Motor neuron (in vitro differentiated cells): Measurements from ENCODE around the gene PIK3CG. TPM values are rescaled to one million over a fixed set of nuclear protein-coding genes. Genes with fewer than 3 reads are reported as not detected.
"Not testable (repeated sequence)": the region's sequence is repeated elsewhere in the genome, so short reads cannot be mapped to it uniquely, and the experiment has no call there.

ENCODE experiments used
- ATAC-seq, 8 experiments: fragments of 200-7000 bp; cut with Tn5 transposase; replicated peaks in 6 of 8; 2 replicates each; pipeline ENCODE4 v1.8.0; 2021; ENCODE audit warnings: mild to moderate bottlenecking in 8 of 8, moderate library complexity in 8 of 8
- H3K27ac ChIP-seq, 2 donors: fragments of 250-450 bp; sonication (Bioruptor Pico); 2 replicates each; pipeline ENCODE4 v1.9.0; 2021; ENCODE audit warnings: antibody characterized with exemption in 2 of 2, mild to moderate bottlenecking in 2 of 2, moderate library complexity in 1 of 2
- H3K4me1 ChIP-seq, 2 donors: fragments of 250-450 bp; sonication (Bioruptor Pico); replicated peaks in 1 of 2; 2 replicates each; pipeline ENCODE4 v1.6.1; 2021; ENCODE audit warnings: antibody characterized with exemption in 2 of 2, mild to moderate bottlenecking in 2 of 2, moderate library complexity in 1 of 2
- H3K4me3 ChIP-seq, 5 donors: fragments of 250-450 bp; sonication (Bioruptor Pico); 2 replicates each; pipeline ENCODE4 v1.9.0; 2021; ENCODE audit warnings: antibody characterized with exemption in 5 of 5, mild to moderate bottlenecking in 5 of 5, moderate library complexity in 4 of 5
- WGBS, 10 experiments: fragments of 450-650 bp; shearing (Covaris generic); methylation state at CpG; one replicate each; pipeline ENCODE4 v1.0.0; 2022; 5-methylcytosine and 5-hydroxymethylcytosine counted together
- in situ Hi-C, 9 experiments: fragments of 400-800 bp; cut with MboI; loops; one replicate each; pipeline ENCODE4 v1.15.0; 2021; ENCODE audit warnings: low sequenced_read_pairs in 9 of 9, low pct_unique_long_range_greater_than_20kb in 2 of 9; ENCODE audit not compliant: unreplicated experiment in 9 of 9
- total RNA-seq, 8 experiments: library from RNA; unstranded; fragments of 300-600 nt; gene quantifications; 2 replicates each; pipeline versions ENCODE4 v1.2.3 to v1.2.4, GENCODE V29; 2022

The PIK3CG gene
- total RNA-seq, 8 experiments from 2014 or later, result 0.14 to 38.7 (median 1.5) TPM; not detected in 4

DNA sequence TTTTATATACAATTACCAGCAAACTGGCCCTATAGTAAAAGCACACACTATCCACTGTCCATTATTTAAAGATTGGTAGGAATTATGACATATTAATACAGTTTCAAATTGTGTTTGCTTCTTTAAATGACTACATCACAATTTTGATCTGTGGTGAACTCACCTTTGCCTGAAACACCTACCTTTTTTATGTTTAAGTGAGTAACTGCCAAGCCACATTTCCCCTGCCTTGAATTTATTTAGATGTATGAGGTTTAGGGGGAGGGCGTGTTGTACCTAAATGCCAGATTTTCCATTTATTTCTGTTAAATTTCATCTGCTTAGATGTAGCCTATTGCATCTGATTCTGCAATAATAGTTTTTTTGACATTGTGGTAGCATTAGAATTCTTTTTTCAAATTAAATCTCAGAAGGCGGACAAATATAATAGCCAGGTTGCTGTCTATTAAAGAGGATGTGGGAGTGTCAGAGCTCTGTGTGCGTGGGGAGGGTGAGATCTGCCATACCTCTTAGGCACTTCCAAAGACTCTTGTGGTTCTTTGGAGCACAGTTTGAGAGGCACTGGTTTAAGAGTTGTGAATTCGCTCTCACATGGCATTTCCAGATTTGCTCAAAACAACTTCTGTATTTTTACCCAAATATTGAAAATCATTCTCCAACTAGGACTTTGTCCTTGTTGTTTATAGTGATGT, 13.8 kb downstream of the PIK3CG start:
- WGBS, 10 experiments, result 74 to 100% (median 93%) methylated on average over 1 to 4 of the region's 4 CpGs; no CpG with 5 or more reads in 2 of the 10 experiments
- ATAC-seq, result no peak
- in situ Hi-C loops, result no loop called here
- no peaks in the 10 kb centered on the region for H3K4me1 ChIP-seq
- H3K4me3 ChIP-seq, result no peak overlapping the region
- H3K27ac ChIP-seq, result no peak overlapping the region

DNA sequence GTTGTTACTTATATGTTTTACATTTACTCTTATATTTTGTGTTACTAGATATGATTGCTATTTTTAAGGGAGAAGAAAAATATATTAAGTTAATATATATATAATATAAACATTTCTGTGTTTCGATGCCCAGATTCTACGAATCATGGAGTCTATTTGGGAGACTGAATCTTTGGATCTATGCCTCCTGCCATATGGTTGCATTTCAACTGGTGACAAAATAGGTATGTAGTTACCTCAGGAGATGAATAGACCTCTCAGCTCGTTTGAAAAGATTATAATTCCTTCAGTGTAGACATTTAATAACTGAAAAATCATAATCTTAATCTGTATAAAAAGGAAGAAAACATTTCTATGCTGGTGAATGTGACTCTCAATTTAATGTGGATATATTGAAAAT, 16.9 kb downstream of the PIK3CG start:
- no peaks in the 10 kb centered on the region for H3K4me1 ChIP-seq
- H3K27ac ChIP-seq, result no peak overlapping the region
- no peak for ATAC-seq
- WGBS, 10 experiments, result 16 to 90% (median 61%) methylated on average over 2 to 3 of the region's 3 CpGs; no CpG with 5 or more reads in 2 of the 10 experiments
- in situ Hi-C loops, result no loop called here
- H3K4me3 ChIP-seq, result no peak overlapping the region

DNA sequence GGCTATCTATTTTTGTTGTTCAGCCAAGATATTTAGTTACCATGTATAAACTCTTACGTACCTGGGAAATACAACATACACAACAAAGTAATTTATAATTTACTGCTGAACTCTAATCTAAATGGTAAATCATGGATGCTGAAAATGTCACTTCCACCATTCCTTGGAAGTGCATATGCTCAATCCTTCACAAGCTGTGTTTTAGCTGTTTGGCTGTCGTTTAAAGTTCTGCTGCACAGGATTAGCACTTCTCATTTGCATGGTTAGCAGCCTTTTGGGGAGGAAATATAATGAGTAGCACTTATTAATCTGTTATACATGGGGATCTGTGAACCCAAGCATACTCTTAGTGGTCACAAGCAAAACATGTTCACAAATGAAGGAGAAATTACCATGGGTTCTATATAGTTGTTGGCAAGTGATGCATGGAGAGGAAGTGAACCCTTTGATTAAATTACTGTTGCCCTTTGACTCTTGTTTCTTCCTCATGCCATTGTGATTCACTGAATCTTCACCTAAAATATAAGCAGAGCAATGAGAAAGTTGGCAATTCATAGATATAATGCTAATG, 18.5 kb downstream of the PIK3CG start:
- no peaks in the 10 kb centered on the region for H3K4me1 ChIP-seq
- no peak overlapping the region for H3K4me3 ChIP-seq
- no peak overlapping the region for H3K27ac ChIP-seq
- 38 to 92% (median 73%) methylated on average over 1 to 2 of the region's 2 CpGs; no CpG with 5 or more reads in 3 of the 10 experiments for WGBS, 10 experiments
- in situ Hi-C loops, result no loop called here
- peak in 1 of 8 experiments; percentile 41 for ATAC-seq

DNA sequence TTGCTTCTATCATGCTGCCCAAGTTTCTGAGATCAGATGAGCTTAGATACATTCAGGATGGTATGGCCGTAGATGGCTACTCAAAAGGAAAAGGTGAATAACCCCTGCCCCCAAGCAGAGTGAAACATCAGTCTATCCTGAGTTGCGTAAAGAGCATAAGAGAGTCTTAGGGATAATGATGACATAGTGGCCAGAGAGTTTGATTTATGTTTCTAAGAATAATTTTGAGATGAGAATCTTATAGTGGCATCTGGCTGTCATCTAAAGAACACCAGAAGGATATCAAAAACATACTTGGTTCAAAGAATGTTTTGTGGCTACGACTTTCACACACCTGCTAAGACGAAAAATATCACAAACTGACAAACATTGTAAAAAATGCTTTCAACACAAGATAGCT, 20.6 kb downstream of the PIK3CG start:
- H3K4me1 ChIP-seq, result no peaks in the 10 kb centered on the region
- in situ Hi-C loops, result no loop called here
- ATAC-seq, result no peak
- no peak overlapping the region for H3K4me3 ChIP-seq
- no peak overlapping the region for H3K27ac ChIP-seq
- WGBS, 10 experiments, result 41 to 100% (median 83%) methylated on average over 1 to 4 of the region's 4 CpGs

DNA sequence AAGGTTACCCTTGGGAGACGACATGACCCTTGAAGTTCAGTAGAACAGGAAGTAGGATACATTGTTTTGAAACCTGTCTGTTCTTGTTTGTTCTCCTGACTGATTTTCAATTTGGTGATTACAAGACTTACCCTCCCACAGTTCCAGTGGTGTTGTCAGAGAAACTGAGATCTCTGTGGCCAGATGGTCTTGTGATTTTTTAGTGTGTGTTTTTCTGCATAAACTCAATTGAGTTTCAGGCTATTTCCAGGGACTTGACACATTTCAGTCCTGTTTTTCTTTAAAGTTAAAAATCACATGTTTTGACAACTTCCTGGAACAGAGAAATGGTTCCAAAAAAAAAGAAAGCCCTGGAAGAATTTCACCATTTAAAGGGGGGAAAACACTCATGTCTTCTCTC, 22.3 kb downstream of the PIK3CG start:
- no peak overlapping the region for H3K27ac ChIP-seq
- no peak for ATAC-seq
- no peak overlapping the region for H3K4me3 ChIP-seq
- 0 to 89% (median 58%) methylated on average over 1 of the region's 1 CpG; no CpG with 5 or more reads in 4 of the 10 experiments for WGBS, 10 experiments
- in situ Hi-C loops, result no loop called here
- no peaks in the 10 kb centered on the region for H3K4me1 ChIP-seq

DNA sequence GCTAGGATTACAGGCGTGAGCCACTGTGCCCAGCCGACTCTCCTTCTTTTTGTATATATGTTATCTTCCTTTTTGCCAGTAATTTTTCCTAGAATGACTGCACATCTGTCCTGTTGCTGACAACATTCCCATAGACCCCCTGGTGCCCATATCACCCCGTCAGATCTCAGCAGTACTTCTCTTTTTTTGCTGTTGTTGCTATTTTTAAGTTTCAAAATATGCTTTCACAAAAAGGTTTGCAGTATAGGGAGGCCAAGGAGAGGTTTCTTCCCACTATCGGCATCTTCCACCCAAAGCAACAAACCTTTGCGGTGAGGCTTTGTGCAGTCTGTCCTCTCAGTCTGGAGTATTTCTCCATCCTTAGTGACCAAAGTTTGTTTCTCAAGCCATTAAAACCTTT, 23.1 kb downstream of the PIK3CG start:
- H3K27ac ChIP-seq, result no peak overlapping the region
- H3K4me3 ChIP-seq, result no peak overlapping the region
- WGBS, 10 experiments, result 60 to 100% (median 88%) methylated on average over 1 to 4 of the region's 5 CpGs; no CpG with 5 or more reads in 2 of the 10 experiments
- in situ Hi-C loops, result no loop called here
- ATAC-seq, result no peak
- H3K4me1 ChIP-seq, result no peaks in the 10 kb centered on the region

DNA sequence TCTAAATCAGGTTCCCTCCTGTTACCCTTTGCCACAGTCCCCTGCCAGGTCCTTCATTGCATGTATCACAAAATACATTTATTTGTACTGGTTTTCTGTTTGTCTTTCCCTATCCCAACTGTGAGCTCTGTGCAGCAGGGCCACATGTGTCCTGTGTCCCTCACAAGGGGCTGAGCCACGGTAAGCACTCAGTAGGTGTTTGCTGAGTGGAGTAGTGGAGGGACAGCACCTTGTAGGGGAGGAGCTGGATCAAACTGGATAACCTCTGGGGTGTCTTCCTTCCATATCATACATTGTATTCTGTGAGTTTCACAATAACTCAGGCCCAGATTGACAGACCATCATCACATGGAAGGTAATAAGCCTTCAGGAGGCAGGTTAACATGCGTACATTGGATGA, 25.9 kb downstream of the PIK3CG start:
- Histone ChIP-seq H3K4me1 (no peaks in the 10 kb centered on the region), H3K4me3 (no peak overlapping the region), H3K27ac (no peak overlapping the region)
- no peak for ATAC-seq
- 41 to 100% (median 100%) methylated on average over 1 to 2 of the region's 2 CpGs; no CpG with 5 or more reads in 4 of the 10 experiments for WGBS, 10 experiments
- in situ Hi-C loops, result no loop called here

DNA sequence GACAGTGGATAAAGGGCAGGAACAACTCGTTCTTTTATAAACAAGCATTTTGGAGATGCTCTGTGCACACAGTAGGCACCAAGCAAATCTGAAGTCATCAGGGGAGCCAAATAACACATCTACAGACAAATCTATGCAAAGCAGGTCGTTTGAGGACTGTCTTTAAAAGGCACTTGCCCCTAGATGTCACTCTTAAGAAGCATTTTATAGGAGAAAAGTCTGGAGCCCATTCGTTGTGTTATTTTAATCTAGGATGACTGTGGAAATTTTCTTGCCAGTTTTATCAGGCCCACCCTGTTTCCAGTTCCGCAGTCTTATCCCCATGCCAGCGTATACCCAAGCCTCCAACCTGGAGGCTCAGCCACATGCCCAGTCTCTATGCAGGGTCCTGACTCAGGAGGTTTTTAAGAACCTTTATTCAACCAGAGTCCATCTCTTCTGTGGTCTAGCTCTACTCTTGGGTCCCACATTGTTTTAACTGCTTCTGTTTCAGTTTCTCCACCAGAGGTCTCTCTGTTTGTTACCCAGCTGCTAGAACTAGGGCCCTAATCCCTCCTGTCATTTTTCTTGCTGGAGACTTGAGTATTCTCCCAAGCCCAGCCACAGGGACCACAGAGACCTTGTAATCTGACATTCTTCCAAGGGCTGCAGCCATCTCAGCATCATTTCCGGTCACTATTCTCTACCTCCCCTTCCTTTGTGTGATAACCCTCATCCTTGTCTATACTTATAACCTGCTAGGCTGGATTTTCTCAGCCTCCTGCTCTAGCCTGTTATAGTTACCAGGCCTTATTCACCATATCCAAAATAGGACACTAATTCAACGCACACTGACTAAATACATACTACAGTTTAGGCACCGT, 26.7 kb downstream of the PIK3CG start:
- ATAC-seq, result peak in 2 of 8 experiments; percentile 33 to 58
- in situ Hi-C loops, result no loop called here

DNA sequence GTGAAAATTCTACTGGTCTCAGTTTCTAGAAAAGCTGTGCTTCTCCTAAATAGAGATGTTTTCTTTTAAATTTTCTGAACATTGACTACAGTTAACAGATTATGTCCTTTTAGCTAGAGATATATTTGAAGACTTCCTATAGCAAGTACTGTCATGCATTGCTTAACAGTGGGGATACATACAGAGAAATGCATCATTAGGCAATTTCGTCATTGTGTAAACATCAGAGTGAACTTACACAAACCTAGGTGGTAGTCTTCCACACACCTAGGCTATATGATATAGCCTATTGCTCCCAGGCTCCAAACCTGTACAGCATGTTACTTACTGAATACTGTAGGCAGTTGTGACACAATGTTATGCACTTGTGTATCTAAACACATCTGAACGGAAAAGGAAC, 28.5 kb downstream of the PIK3CG start:
- Histone ChIP-seq H3K4me3 (no peak overlapping the region), H3K4me1 (no peaks in the 10 kb centered on the region), H3K27ac (no peak overlapping the region)
- 60 to 100% (median 95%) methylated on average over 1 to 2 of the region's 2 CpGs; no CpG with 5 or more reads in 2 of the 10 experiments for WGBS, 10 experiments
- in situ Hi-C loops, result no loop called here
- ATAC-seq, result no peak

More for the DNA sequence above, 26.7 kb downstream of the PIK3CG start:
- Histone ChIP-seq H3K27ac (no peak overlapping the region), H3K4me3 (no peak overlapping the region), H3K4me1 (no peaks in the 10 kb centered on the region)
- 14 to 100% (median 87%) methylated on average over 2 to 7 of the region's 8 CpGs; no CpG with 5 or more reads in 2 of the 10 experiments for WGBS, 10 experiments

DNA sequence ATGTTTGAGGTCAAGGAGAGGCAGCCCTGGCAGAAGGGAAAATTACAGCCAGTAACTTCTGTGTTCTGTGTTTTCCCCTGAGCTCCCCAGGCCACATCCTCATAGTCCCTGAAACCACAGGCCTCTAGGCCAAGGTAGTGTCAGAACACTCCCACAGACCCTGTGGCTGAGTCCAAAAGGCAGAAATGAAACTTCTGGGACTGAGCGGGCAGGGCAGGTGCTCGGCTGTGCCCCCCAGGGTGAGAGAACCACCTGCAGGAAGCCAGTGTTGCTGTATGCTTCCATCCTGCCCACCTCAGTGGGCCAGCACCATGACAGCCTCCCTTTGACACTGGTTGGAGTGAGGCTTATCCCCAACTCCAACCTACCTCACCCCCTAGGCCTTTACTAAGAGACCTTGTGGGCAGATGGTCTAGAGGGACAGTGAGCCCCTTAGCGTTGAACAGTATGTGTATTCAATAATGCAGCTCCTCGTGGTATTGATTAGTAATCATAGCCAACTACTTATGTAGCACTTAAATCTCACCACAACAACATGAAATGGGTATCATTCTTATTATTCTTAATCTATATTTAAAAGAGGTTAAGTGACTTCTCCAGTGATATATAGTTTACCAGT, 30.3 kb downstream of the PIK3CG start:
- WGBS, 10 experiments, result 53 to 100% (median 79%) methylated on average over 1 to 4 of the region's 4 CpGs; no CpG with 5 or more reads in 3 of the 10 experiments

DNA sequence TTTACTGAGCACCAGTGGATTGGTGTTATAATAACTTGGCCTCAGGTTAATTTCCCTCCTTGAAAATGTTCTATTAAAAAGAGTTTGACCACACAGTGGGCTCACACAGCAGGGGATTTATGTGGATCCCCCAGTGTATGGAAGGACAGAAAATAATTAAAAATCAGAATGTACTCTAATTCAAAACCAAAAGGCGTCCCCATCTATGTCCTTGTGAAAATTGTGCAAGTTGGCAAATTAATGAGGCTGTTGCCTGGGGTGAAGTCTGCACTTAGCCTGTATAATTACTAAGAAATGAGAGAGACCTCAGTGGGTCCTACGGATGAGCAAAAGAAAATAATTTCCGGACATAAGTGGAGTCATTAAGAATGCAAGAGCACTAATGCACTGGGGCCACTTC, 31.1 kb downstream of the PIK3CG start:
- 73 to 100% (median 88%) methylated on average over 1 to 3 of the region's 3 CpGs; no CpG with 5 or more reads in 3 of the 10 experiments for WGBS, 10 experiments
- Histone ChIP-seq H3K4me3 (no peak overlapping the region), H3K27ac (no peak overlapping the region), H3K4me1 (no peaks in the 10 kb centered on the region)
- no peak for ATAC-seq
- in situ Hi-C loops, result no loop called here

More for the DNA sequence above, 30.3 kb downstream of the PIK3CG start:
- Histone ChIP-seq H3K4me3 (no peak overlapping the region), H3K4me1 (no peaks in the 10 kb centered on the region), H3K27ac (no peak overlapping the region)
- in situ Hi-C loops, result no loop called here
- ATAC-seq, result no peak

DNA sequence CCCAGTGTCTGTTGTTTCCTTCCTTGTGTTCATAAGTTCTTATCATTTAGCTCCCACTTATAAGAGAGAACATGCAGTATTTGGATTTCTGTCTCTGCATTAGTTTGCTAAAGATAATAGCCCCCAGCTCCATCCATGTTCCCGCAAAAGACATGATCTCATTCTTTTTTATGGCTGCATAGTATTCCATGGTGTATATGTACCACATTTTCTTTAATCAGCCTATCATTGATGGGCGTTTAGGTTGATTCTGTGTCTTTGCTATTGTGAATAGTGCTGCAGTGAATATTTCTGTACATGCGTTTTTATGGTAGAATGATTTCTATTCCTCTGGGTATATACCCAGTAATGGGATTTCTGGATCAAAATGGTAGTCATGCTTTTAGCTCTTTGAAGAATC, 32.5 kb downstream of the PIK3CG start:
- ATAC-seq, H3K4me1 ChIP-seq, H3K4me3 ChIP-seq, in situ Hi-C loops, H3K27ac ChIP-seq: not testable (repeated sequence)
- 30 to 100% (median 89%) methylated on average over 1 to 3 of the region's 3 CpGs; no CpG with 5 or more reads in 1 of the 10 experiments for WGBS, 10 experiments

DNA sequence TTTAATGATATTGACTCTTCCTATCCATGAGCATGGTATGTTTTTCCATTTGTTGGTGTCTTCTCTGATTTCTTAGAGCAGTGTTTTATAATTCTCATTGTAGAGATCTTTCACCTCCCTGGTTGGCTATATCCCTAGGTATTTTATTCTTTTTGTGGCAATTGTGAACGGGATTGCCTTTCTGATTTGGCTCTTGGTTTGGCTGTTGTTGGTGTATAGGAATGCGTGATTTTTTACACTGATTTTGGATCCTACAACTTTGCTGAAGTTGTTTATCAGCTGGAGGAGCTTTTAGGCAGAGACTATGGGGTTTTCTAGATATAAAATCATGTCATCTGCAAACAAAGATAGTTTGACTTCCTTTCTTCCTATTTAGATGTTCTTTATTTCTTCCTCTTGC, 33.9 kb downstream of the PIK3CG start:
- H3K4me1 ChIP-seq, H3K27ac ChIP-seq, in situ Hi-C loops, H3K4me3 ChIP-seq, ATAC-seq: not testable (repeated sequence)
- WGBS, 10 experiments, result 17 to 100% (median 68%) methylated on average over 1 to 2 of the region's 2 CpGs; no CpG with 5 or more reads in 4 of the 10 experiments
